Stimulated activated CD4-positive, alpha-beta T cell treated with anti-CD3 and anti-CD28 coated beads, Interleukin-1b, Interleukin-23, amount 100 ng/mL, for 4 hours (primary cell): ENCODE measurements around the gene XG.
"Not testable (repeated sequence)": the region's sequence is repeated elsewhere in the genome, so short reads cannot be mapped to it uniquely, and the experiment has no call there.

Experiments
- DNase-seq, 2 donors: peaks; one replicate each; pipeline ENCODE4 v3.0.0-alpha.2; 2020; ENCODE audit warnings: low read depth in 2 of 2

XG gene

GRCh38 chrX:2733286-2733685 is 18.6 kb upstream of the XG start:
- DNase-seq = no peak

DNA sequence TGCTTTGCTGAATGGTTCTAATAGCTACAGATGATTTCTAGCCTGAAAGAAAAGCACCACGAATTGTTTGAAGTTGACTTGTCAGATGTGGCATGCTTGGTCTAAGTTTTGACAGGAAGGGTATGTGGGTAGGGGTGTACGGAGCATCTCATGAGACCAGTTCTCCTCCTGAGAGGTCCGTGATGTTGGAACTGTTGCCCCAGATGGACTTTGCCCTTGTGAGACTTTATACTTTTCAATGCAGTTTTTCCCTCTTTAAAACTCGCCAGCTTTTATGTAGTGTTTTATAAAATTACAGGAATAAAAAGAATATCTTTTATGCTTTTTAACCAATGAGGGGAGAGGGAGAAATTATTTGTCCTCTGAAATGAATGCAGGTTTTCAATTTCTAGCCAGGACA is 16.6 kb upstream of the XG start:
- no peak for DNase-seq

DNA sequence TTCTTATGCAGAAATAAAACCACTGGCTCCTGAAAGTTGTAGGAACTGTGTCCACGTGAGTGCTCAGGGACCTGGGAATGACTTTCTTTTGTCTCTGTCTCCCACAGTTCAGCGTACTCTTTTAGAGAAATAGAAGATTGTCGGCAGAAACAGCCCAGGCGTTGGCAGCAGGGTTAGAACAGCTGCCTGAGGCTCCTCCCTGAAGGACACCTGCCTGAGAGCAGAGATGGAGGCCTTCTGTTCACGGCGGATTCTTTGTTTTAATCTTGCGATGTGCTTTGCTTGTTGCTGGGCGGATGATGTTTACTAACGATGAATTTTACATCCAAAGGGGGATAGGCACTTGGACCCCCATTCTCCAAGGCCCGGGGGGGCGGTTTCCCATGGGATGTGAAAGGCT is 11.2 kb upstream of the XG start:
- no peak for DNase-seq

DNA sequence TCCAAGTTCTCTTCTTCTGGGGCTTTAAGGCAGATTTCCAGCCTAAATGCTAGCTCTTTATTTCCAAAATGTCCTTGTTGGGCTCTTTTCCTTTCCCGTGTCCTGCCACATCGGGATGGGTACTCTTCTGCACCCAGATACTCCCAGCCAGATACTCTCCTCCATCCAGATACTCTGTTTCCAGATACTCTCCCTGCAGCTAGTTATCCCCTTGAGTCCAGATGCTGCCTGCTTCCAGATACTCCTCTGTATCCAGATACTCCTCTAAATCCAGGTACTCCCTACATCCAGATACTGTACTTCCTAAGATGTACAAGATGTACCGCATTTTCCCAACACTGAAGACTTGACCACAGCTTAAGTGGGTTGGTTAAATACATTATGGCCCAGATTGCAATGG is 10.5 kb upstream of the XG start:
- no peak for DNase-seq

DNA sequence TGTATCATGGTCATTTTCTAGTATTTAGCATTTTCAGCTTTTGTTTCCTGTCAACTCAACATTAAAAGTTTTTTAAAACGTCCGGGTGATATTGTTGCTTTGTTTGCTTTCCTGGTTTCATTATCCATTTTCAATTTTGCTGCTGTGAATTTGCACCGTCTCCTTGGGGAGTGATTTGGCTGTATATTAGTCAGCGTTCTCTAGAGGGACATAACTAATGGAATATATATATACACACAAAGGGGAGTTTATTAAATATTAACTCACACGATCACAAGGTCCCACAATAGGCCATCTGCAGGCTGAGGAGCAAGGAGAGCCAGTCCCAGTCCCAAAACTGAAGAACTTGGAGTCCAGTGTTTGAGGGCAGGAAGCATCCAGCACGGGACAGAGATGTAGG is 5.6 kb upstream of the XG start:
- not testable (repeated sequence) for DNase-seq

DNA sequence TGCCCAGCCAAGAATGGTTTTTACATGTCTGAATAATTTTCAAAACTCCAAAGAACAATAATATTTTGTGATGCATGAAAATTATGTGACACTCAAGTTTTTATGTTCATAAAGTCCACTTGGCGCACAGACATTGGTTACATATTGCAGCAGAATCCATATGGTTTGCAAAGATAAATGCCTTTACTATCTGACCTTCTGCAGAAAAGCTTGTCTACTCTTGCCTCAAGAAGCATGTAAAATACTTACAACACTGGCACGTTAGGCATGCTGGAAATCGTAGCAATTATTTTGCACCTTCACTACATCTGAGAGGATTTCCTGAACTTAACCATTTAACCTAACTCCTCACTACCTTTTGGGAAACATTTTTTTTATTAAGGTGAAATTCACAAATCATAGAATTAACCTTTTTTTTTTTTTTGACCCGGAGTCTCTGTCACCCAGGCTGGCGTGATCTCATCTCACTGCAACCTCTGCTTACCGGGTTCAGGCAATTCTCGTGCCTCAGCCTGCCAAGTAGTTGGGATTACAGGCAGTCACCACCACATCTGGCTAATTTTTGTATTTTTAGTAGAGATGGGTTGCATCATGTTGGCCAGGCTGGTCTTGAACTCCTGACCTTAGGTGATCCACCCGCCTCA is 3.5 kb upstream of the XG start:
- no peak for DNase-seq

GRCh38 chrX:2748815-2749188 is 3.0 kb upstream of the XG start:
- no peak for DNase-seq

DNA sequence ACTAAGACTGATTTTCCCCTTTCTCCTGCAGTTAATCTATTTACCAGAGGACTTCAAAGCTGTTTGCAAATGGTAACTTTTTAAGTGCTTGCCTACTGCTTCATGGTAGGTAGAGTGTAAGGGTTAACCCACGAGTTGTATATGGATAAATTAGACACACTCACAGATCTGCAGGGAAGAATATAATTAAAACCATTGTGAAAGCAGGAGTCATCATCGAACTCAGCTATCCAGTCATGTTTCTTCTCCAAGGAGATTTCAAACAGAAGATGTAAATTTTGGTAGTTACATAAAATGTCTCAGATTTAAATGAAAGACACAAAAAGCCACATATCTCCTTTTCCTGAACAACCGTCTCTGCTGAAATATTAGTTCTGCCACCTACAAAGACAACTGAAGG is 549 bp upstream of the XG start:
- DNase-seq = no peak

DNA sequence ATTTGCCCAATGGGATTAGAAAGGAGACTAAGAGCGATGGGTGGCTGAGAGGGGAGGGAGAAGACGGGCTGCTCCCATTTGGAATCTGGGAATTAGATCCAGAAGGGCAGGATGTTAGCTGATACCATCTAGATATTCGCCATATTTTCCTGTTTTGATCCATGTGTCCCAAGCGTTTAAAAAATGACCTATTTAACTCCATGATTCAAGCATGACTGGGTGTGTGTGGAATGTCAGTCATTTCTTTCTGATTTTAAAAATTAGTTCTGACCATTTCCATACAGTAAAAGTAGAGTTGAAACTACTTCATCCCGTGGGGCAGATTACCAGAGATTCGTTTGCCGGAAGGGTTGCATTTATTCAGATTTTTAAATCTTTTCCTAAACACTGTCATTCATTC is 601 bp downstream of the XG start:
- DNase-seq = not testable (repeated sequence)

DNA sequence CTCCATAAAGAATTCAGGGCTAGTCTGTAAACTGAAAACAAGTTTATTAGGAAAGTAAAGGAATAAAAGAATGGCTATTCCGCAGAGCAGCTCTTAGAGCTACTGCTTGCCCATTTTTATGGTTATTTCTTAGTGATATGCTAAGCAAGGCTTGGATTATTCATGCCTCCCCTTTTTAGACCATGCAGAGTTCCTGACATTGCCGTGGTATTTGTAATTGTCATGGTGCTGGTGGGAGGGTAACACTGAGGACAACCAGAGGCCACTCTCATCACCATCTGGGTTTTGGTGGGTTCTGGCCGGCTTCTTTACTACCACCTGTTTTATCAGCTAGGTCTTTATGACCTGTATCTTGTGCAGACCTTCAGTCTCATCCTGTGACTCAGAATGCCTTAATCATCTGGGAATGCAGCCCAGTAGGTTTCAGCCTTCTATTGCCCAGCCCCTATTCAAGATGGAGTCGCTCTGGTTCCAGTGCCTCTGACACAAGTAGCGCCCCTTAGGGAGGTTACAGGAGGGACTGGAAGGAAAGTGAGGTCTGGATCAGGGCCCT is 3.4 kb downstream of the XG start:
- not testable (repeated sequence) for DNase-seq

DNA sequence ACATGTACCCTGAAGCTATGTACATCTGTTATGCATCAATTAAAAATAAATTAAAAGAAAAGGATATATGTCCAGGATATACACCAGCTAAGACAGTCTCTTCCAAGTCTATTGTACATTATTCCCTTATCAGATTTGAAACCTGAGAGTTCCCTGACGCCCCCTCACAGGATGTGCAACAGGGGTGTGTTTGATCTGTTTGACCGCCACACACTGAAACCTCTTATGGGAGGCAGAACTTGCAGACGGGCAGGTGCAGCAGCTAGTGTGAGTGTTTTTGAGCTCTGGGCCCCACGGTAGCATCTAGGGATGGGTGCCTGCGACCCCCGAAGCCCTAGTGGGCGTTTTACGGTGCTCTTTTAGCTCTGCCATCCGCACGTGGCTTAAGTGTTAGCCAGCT is 4.7 kb downstream of the XG start:
- DNase-seq = no peak

- no peak for DNase-seq
These were observed 9.4 kb downstream of the XG start for GRCh38 chrX:2761246-2761645.

DNA sequence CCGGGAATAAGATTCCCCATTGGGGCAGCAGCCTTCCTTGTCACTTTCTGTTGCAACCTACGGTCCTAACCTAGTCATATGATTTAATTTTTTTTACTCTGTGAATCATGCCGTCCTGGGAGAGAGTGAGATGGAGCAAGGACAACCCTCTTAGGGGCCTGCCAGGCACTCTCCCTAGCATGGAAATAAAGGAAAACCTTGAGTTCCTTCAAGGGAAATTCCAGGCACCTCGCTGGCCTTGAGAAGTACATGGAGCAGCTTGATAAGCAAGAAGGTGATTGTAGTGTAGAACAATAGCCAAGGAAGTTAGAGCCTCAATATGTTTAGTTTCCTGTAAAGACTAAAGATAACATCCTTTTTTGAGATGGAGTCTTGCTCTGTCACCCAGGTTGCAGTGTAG is 10.8 kb downstream of the XG start:
- DNase-seq = not testable (repeated sequence)

DNA sequence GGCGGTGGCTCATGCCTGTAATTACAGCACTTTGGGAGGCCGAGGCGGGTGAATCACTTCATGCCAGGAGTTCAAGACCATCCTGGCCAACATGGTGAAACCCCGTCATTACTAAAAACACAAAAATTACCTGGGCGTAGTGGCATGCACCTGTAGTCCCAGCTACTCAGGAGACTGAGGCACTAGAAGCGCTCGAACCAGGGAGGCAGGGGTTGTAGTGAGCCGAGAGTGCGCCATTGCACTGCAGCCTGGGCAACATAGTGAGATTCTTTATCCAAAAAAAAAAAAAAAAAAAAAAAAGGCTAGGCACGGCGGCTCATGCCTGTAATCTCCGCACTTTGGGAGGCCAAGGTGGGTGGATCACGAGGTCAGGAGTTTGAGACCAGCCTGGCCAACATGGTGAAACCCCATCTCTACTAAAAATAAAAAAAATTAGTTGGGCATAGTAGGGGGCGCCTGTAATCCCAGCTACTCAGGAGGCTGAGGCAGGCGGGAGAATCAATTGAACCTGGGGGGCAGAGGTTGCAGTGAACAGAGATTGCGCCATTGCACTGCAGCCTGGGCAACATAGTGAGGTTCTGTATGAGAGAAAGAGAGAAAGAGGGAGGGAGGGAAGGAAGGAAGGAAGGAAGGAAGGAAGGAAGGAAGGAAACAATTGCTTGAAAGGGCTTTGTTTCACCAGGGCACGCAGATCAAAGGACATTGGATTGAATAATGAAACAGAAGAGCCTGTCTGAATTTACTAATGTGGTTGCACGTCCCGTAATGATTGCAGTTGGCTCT is 13.1 kb downstream of the XG start:
- DNase-seq = not testable (repeated sequence)

- DNase-seq = no peak
These were observed 13.7 kb downstream of the XG start for GRCh38 chrX:2765549-2765830.

- no peak for DNase-seq
These were observed 15.1 kb downstream of the XG start for GRCh38 chrX:2766906-2767305.

DNA sequence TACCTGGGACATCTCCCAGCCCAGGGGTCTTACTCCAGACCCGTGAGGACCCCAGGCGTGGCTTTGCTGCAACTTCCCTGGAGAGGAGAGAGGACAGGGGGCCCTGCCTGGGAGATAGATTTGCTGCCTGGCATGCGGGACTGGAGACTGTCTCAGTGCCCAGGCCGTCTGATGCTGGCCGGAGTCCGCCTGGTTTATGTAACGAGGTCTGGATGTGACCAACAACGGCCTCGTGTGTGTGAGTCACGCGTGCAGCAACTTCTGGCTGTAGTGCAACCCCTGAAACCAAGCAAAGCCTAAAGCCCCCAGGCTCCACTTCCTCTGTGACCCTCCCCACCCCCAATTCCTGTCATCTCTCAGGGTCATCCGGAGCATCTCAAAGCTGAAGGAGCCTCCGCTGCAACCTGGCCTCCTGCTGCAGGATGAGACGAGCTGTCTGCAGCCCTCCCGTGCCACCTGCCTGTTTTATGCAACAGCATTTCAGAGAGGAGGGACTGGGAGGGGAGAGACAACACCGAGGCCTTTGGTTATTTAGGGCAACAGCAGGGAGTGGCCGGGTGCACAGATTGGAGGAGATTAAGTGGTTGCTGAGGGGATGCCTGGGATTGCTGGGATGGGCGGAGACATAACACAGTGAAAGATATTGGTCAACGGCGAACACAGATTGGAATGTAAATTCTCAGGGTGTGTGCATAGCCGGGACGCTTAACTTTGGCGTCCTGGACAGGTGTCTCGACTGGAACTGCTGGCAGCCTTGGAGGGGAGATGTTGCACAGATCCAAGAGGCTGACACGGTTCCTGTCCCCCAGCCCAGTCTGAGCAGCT is 16.0 kb downstream of the XG start:
- DNase-seq = no peak

- DNase-seq = no peak
These were observed 17.8 kb downstream of the XG start for GRCh38 chrX:2769615-2770014.

- DNase-seq = not testable (repeated sequence)
These were observed 21.6 kb downstream of the XG start for GRCh38 chrX:2773166-2774055.

DNA sequence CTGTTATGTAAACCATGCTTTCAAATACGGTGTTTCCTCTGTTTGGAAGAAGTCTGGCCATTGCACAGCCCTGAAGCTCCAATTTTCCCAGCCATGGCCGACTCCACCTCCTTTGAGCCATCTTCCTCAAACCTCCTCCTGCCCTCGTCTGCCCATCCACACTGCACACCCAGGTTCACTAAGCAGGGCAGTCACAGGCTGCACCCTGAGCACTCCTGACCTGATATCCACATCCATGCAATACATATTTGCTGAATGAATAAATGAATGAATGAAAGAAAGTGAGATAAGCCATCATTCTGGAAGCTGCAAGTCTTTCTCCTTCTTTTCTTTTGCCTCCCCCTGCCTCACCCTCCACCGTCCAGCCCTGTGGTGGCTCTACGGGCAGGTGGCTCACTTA is 22.2 kb downstream of the XG start:
- no peak for DNase-seq

DNA sequence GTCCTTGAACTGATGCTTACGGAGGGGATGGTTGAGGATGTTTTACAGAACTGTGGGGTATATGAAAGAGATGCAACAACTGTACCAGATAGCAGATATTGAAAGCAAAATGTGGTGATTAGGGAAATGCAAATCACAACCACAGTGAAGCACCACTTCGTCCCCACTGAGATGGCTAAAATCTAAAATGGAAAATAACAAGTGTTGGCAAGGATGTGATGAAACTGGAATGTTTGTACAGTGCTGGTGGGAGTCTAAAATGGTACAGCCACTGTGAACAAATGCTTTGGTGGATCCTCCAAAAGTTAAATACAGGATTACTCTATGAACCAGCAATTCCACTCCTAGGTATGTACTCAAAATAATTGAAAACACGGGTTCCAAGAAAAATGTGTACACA is 22.9 kb downstream of the XG start:
- no peak for DNase-seq
